ENCODE results near the gene SLC18A3.

GRCh38 chr10:49654036-49654693, 44.1 kb downstream of the SLC18A3 start:
- TF ChIP-seq, protein P1, sequence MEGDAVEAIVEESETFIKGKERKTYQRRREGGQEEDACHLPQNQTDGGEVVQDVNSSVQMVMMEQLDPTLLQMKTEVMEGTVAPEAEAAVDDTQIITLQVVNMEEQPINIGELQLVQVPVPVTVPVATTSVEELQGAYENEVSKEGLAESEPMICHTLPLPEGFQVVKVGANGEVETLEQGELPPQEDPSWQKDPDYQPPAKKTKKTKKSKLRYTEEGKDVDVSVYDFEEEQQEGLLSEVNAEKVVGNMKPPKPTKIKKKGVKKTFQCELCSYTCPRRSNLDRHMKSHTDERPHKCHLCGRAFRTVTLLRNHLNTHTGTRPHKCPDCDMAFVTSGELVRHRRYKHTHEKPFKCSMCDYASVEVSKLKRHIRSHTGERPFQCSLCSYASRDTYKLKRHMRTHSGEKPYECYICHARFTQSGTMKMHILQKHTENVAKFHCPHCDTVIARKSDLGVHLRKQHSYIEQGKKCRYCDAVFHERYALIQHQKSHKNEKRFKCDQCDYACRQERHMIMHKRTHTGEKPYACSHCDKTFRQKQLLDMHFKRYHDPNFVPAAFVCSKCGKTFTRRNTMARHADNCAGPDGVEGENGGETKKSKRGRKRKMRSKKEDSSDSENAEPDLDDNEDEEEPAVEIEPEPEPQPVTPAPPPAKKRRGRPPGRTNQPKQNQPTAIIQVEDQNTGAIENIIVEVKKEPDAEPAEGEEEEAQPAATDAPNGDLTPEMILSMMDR (conservative IDR thresholded peaks at IDR 0.05; ENCODE audit: low read depth, low read length), result peak; percentile 32; the same call in 1 of the 2 replicates
- no peak for TF ChIP-seq EZH2 (IDR thresholded peaks at IDR 0.05; ENCODE audit: low read length, unreplicated experiment)

All from PC-3 (cell line).